Smooth muscle cell (in vitro differentiated cells): ENCODE results near the gene KIAA1217. TPM values are rescaled to one million over a fixed set of nuclear protein-coding genes. Genes with fewer than 3 reads are reported as not detected.

Experiments
- DNase-seq: peaks from one replicate; lab custom pipeline; 2025; ENCODE audit not compliant: unreplicated experiment; lab: John Stamatoyannopoulos, UW
- H2AFZ ChIP-seq: fragments of 200-600 bp; sonication (generic); 2 replicates; pipeline ENCODE4 v1.6.0; 2016; ENCODE audit warnings: antibody characterized with exemption, low read depth, mild to moderate bottlenecking
- H3F3A ChIP-seq: fragments of 200-600 bp; sonication (generic); 2 replicates; pipeline ENCODE4 v1.6.0; 2017; ENCODE audit warnings: antibody characterized with exemption, low read depth
- H3K27ac ChIP-seq: fragments of 200-600 bp; sonication (generic); 2 replicates; pipeline ENCODE4 v1.5.1; 2016; ENCODE audit warnings: low read depth, mild to moderate bottlenecking
- H3K27me3 ChIP-seq: fragments of 200-600 bp; sonication (generic); 2 replicates; pipeline ENCODE4 v1.6.1; 2016; ENCODE audit warnings: low read depth, mild to moderate bottlenecking
- H3K36me3 ChIP-seq: fragments of 200-600 bp; sonication (generic); 2 replicates; pipeline ENCODE4 v1.5.1; 2016; ENCODE audit warnings: low read depth
- H3K4me1 ChIP-seq: fragments of 200-600 bp; sonication (generic); 2 replicates; pipeline ENCODE4 v1.5.1; 2016; ENCODE audit warnings: low read depth
- H3K4me2 ChIP-seq: fragments of 200-600 bp; sonication (generic); 2 replicates; pipeline ENCODE4 v1.6.0; 2016; ENCODE audit warnings: mild to moderate bottlenecking
- H3K4me3 ChIP-seq: fragments of 200-600 bp; sonication (generic); 2 replicates; pipeline ENCODE4 v1.5.1; 2016; ENCODE audit warnings: mild to moderate bottlenecking
- H3K79me2 ChIP-seq: fragments of 200-600 bp; sonication (generic); 2 replicates; pipeline ENCODE4 v1.6.0; 2016; ENCODE audit warnings: low read depth, mild to moderate bottlenecking
- H3K9ac ChIP-seq: fragments of 200-600 bp; sonication (generic); 2 replicates; pipeline ENCODE4 v1.6.0; 2016; ENCODE audit warnings: low read depth
- H3K9me3 ChIP-seq: fragments of 200-600 bp; sonication (generic); replicated peaks from 2 replicates; pipeline ENCODE4 v1.5.1; 2016; ENCODE audit warnings: low read depth
- H4K20me1 ChIP-seq: fragments of 200-600 bp; sonication (generic); 2 replicates; pipeline ENCODE4 v1.6.0; 2016; ENCODE audit warnings: low read depth
- WGBS: methylation state at CpG from one replicate; pipeline ENCODE4 v1.1.7; 2016; ENCODE audit warnings: low lambda C conversion rate; 5-methylcytosine and 5-hydroxymethylcytosine counted together
- polyA plus RNA-seq: library from polyadenylated mRNA; unstranded; fragments of >200 nt; fragmentation: Nextera tagmentation; extraction: Ambion mirVana; gene quantifications from 2 replicates; pipeline ENCODE4 v1.2.1, GENCODE V29; 2016
- total RNA-seq: library from RNA; depleted of rRNA; stranded (reverse); fragments of >200 nt; gene quantifications from 2 replicates; pipeline ENCODE4 v1.2.3, GENCODE V29; 2014
- TF ChIP-seq, protein P1 (sequence below): fragments of 200-600 bp; sonication (generic); IDR thresholded peaks from 2 replicates; pipeline ENCODE4 v1.5.1; 2017; ENCODE audit warnings: borderline replicate concordance, mild to moderate bottlenecking, antibody characterized with exemption; ENCODE audit not compliant: insufficient read depth, poor library complexity, severe bottlenecking

The KIAA1217 gene
- total and polyA plus RNA-seq, 2 experiments from 2014 or later, result 43.3 to 68.8 TPM

DNA sequence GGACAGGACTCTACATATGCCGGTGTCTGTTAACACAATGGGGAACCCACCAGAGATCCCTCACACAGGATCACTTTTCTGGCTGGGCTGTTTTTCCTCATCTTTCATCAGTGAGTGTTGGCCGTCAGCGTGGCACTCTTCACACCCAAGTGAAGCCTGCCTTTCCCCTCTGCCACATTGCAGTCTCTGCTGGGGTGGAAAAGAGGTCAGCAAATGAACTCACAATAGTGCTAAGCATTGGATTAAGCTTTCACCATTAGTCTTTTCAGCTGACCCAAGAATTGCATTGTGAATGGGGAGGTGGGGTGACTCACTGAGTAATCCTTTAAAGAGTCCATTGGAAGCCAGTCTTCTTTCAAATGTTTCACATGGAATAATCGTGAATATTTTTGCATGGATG is 143.0 kb downstream of the KIAA1217 start:
- Histone ChIP-seq H3K27me3 (no peaks in the 10 kb centered on the region), H3K36me3 (no peaks in the 10 kb centered on the region), H3K79me2 (peaks cover 5% of the 10 kb centered on the region), H3K4me2 (no peak overlapping the region), H3K27ac (no peak overlapping the region), H3K9ac (no peak overlapping the region), H3K4me1 (peaks cover 22% of the 10 kb centered on the region), H3K4me3 (no peak overlapping the region), H3F3A (no peaks in the 10 kb centered on the region), H4K20me1 (peaks cover 4% of the 10 kb centered on the region), H3K9me3 (no peaks in the 10 kb centered on the region), H2AFZ (no peak overlapping the region)
- TF ChIP-seq, protein P1, sequence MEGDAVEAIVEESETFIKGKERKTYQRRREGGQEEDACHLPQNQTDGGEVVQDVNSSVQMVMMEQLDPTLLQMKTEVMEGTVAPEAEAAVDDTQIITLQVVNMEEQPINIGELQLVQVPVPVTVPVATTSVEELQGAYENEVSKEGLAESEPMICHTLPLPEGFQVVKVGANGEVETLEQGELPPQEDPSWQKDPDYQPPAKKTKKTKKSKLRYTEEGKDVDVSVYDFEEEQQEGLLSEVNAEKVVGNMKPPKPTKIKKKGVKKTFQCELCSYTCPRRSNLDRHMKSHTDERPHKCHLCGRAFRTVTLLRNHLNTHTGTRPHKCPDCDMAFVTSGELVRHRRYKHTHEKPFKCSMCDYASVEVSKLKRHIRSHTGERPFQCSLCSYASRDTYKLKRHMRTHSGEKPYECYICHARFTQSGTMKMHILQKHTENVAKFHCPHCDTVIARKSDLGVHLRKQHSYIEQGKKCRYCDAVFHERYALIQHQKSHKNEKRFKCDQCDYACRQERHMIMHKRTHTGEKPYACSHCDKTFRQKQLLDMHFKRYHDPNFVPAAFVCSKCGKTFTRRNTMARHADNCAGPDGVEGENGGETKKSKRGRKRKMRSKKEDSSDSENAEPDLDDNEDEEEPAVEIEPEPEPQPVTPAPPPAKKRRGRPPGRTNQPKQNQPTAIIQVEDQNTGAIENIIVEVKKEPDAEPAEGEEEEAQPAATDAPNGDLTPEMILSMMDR, result no peak
- DNase-seq, result no peak
- WGBS, result 67% methylated on average over 4 of the region's 4 CpGs

DNA sequence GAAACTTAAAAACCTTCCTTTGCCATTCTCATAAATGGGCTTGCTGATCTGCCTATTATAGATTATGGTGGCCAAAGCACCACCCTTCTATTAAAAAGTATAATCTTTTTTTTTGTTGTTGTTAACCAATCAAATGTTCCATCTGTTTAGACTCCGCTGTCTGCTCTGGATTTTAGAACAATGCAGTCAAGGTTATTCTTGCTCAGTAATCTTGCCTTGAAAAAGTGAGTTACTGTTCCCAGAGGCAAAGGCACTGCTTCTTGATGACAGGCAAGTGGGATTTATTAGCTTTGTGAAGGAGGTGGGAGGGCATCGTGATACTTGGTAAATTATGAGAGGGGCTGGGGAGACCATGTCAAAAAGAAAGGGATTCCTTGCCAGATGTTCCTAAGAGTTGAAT is 143.5 kb downstream of the KIAA1217 start:
- peaks cover under 1% of the 10 kb centered on the region for H3K79me2 ChIP-seq

DNA sequence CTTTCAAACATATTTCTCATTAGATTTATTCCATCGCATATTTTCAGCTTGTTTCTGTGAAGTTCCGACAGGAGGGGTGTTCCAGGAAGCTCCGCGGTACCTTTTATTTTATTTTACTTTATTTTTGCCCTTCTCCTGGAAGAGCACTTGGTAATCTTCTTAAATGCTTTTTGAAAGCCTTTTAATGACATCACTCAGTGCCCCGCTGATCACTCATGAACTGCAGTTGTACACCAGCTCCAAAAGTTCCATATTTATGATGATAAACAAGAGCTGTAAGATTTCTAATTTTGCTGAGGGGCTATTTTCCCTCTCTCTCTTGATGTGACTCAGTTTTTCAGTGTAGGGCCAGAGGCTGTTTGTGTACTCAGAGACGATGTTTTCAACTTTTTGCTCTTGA is 144.4 kb downstream of the KIAA1217 start:
- Histone ChIP-seq H3K36me3 (no peaks in the 10 kb centered on the region), H3F3A (no peaks in the 10 kb centered on the region), H3K9me3 (no peaks in the 10 kb centered on the region), H3K9ac (no peak overlapping the region), H2AFZ (no peak overlapping the region), H3K4me2 (no peak overlapping the region), H3K4me1 (peaks cover 32% of the 10 kb centered on the region), H3K27ac (no peak overlapping the region), H4K20me1 (peaks cover 5% of the 10 kb centered on the region), H3K4me3 (no peak overlapping the region), H3K27me3 (no peaks in the 10 kb centered on the region), H3K79me2 (no peaks in the 10 kb centered on the region)
- 88% methylated on average over 6 of the region's 6 CpGs for WGBS
- TF ChIP-seq, protein P1, result no peak
- DNase-seq, result no peak

More for the DNA sequence above, 143.5 kb downstream of the KIAA1217 start:
- 68% methylated on average over 2 of the region's 2 CpGs for WGBS
- Histone ChIP-seq H3K36me3 (no peaks in the 10 kb centered on the region), H3K27me3 (no peaks in the 10 kb centered on the region), H2AFZ (no peak overlapping the region), H4K20me1 (peaks cover 5% of the 10 kb centered on the region), H3K9me3 (no peaks in the 10 kb centered on the region), H3K4me3 (no peak overlapping the region), H3F3A (no peaks in the 10 kb centered on the region), H3K4me2 (no peak overlapping the region), H3K27ac (no peak overlapping the region), H3K9ac (no peak overlapping the region), H3K4me1 (peaks cover 25% of the 10 kb centered on the region)
- TF ChIP-seq, protein P1, result no peak
- no peak for DNase-seq

DNA sequence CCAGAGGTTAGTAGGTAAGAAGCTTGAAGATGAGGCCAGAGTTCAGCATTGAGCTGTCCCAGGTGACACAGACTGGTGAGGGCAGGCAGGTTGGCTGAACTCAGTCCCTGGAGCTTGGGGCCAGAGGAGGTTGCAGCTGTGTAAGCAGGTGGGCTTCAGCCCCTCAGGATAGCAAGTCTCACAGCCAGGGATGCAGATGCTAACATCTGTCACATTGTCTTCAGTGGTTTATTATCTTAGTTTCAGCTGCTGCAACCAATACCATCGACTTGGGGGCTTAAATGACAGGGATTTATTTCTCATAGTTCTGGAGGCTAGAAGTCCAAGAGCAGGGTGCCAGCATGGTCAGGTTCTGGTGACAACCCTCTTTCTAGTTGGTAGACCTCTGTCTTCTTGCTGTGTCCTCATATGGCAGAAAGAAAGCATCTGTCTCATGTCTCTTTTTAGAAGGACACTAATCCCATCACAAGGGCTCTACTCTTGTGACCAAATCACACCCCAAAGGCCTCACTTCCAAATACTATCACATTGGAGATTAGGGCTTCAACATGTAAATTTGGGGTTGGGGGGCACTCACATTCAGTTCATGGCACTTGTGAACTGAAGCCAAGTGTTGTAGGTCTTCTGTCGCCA is 146.2 kb downstream of the KIAA1217 start:
- TF ChIP-seq, protein P1, result no peak
- WGBS, result 87% methylated on average over 2 of the region's 2 CpGs

More for the DNA sequence above, 146.2 kb downstream of the KIAA1217 start:
- Histone ChIP-seq H4K20me1 (peaks cover 5% of the 10 kb centered on the region), H3K9me3 (no peaks in the 10 kb centered on the region), H3K4me2 (no peak overlapping the region), H3K36me3 (no peaks in the 10 kb centered on the region), H3K4me3 (no peak overlapping the region), H3F3A (no peaks in the 10 kb centered on the region), H2AFZ (no peak overlapping the region), H3K79me2 (no peaks in the 10 kb centered on the region), H3K27ac (no peak overlapping the region), H3K4me1 (peaks cover 37% of the 10 kb centered on the region), H3K9ac (no peak overlapping the region), H3K27me3 (no peaks in the 10 kb centered on the region)
- no peak for DNase-seq
